Measurements from ENCODE around the gene RPL5. TPM values are rescaled to one million over a fixed set of nuclear protein-coding genes. Genes with fewer than 3 reads are reported as not detected.

Gene RPL5
- total and polyA plus RNA-seq, 2 of the 8 experiments (the other 6 are each of a cell fraction or from before 2014, with no cell fraction given): 1,506 to 2,034 TPM

DNA sequence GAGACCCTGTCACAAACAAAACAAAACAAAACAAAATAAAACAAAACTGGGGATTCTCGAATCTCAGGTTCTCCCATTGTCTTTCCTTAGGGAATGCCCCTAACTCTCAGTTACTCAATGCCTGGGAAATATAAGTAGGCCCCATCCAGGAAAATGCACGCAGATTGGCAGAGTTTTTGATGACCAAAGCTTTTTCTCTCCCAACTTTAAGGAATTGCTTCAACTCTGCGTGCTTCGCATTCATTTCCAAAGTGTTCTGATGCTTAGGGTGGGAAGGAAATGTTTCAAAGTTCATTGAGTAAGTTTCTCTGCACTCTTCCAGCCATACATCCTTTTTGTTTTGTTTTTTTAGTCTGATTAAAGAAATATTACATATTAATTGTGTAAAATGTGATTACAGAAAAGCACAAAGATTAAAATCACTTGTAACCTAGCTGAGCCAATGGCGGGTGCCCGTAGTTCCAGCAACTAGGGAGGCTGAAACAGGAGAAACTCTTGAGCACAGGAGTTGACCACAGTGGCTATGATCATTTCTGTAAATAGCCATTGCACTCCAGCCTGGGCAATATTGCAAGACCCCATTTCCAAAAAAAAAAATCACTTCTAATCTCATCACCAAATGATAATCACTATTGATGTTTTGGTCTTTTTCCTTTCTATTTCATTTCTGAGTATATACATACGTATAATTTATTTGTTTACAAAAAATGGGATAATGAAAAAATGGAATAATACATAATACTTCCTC is 28.5 kb upstream of the RPL5 start:
- Histone ChIP-seq H2AK5ac (ENCODE audit: low read depth, low read length) (no peak overlapping the region), H3K27me3 (replicated peaks in 1 of 4; ENCODE audit: control insufficient read depth in 3 of 4, extremely low read depth in 1 of 4, insufficient read depth in 3 of 4, low read length in 3 of 4) (no peaks in the 10 kb centered on the region), H2BK15ac (ENCODE audit: low read length) (no peak overlapping the region), H3K4me1 (replicated peaks in 1 of 4; ENCODE audit: control insufficient read depth in 3 of 4, insufficient read depth in 4 of 4, low read length in 3 of 4) (no peaks in the 10 kb centered on the region), H3K23ac (ENCODE audit: insufficient read length) (no peak overlapping the region), H3K18ac (ENCODE audit: extremely low read depth, low read length) (no peak overlapping the region), H2BK5ac (ENCODE audit: low read depth, low read length) (no peak overlapping the region), H3K4ac (replicated peaks; ENCODE audit: insufficient read length, low read depth, low read length) (no peak overlapping the region), H2BK20ac (ENCODE audit: low read length) (no peak overlapping the region), H4K8ac (ENCODE audit: extremely low read depth, insufficient read depth, low read length) (no peak overlapping the region), H4K20me1 (replicated peaks in 1 of 2; ENCODE audit: control insufficient read depth in 1 of 2, insufficient read depth in 2 of 2, low read length in 2 of 2) (no peaks in the 10 kb centered on the region), H3K4me2 (ENCODE audit: insufficient read depth in 1 of 2, low read depth in 2 of 2, low read length in 2 of 2) (no peak overlapping the region), H3K79me1 (ENCODE audit: low read depth, low read length) (no peaks in the 10 kb centered on the region), H3K56ac (replicated peaks; ENCODE audit: insufficient read length, low read depth, low read length) (no peak overlapping the region), H4K91ac (replicated peaks; ENCODE audit: insufficient read length, low read length) (no peak overlapping the region), H2AFZ (ENCODE audit: low read length) (no peak overlapping the region), H3K36me3 (ENCODE audit: control insufficient read depth in 2 of 4, insufficient read depth in 4 of 4, low read length in 3 of 4) (no peaks in the 10 kb centered on the region), H3K4me3 (ENCODE audit: extremely low read depth in 1 of 4, insufficient read depth in 2 of 4, low read depth in 3 of 4, low read length in 4 of 4) (no peak overlapping the region), H3K23me2 (ENCODE audit: low read depth, low read length) (no peaks in the 10 kb centered on the region), H3K9me3 (ENCODE audit: insufficient read depth in 2 of 2, low read depth in 1 of 2, low read length in 1 of 2) (no peaks in the 10 kb centered on the region), H3K27ac (ENCODE audit: low read depth, low read length) (no peak overlapping the region), H3K14ac (ENCODE audit: insufficient read length) (no peak overlapping the region), H2BK120ac (replicated peaks; ENCODE audit: low read depth, low read length) (no peak overlapping the region), H3K79me2 (ENCODE audit: control insufficient read depth in 1 of 2, insufficient read depth in 2 of 2, low read length in 2 of 2) (no peaks in the 10 kb centered on the region), H2BK12ac (ENCODE audit: low read depth, low read length) (no peak overlapping the region), H3K9ac (replicated peaks in 1 of 4; ENCODE audit: extremely low read depth in 1 of 4, low read depth in 3 of 4, low read length in 3 of 4) (no peak overlapping the region), H4K5ac (ENCODE audit: insufficient read length, low read depth, low read length) (no peak overlapping the region)
- TF ChIP-seq, protein P1, sequence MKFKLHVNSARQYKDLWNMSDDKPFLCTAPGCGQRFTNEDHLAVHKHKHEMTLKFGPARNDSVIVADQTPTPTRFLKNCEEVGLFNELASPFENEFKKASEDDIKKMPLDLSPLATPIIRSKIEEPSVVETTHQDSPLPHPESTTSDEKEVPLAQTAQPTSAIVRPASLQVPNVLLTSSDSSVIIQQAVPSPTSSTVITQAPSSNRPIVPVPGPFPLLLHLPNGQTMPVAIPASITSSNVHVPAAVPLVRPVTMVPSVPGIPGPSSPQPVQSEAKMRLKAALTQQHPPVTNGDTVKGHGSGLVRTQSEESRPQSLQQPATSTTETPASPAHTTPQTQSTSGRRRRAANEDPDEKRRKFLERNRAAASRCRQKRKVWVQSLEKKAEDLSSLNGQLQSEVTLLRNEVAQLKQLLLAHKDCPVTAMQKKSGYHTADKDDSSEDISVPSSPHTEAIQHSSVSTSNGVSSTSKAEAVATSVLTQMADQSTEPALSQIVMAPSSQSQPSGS (IDR thresholded peaks at IDR 0.05; ENCODE audit: low read length): no peak
- TF ChIP-seq FOSL1 (IDR thresholded peaks at IDR 0.05; ENCODE audit: insufficient read depth, low read depth, low read length) (no peak), MAFK (IDR thresholded peaks at IDR 0.05; ENCODE audit: low read depth, low read length) (no peak)
- FAIRE-seq: no peak
- ChIA-PET CTCF (ENCODE audit: partially characterized antibody) (interaction anchor here (0.7 to 1.6 kb wide), 4 partner anchors 12 to 54 kb away, joined by 3 to 4 read pairs (median 4); no protein-coding TSS in a partner anchor), POLR2A (ENCODE audit: partially characterized antibody) (interaction anchor here (0.5 to 1.9 kb wide), 4 partner anchors 11 to 31 kb away, joined by 3 to 8 read pairs (median 4); partner anchors contain the start of gene RPL5)
- 88% methylated on average over 7 of the region's 7 CpGs; no CpG with 5 or more reads in 1 of the 2 experiments for WGBS, 2 experiments (ENCODE audit: extremely low coverage in 1 of 2, insufficient coverage in 1 of 2, insufficient read length in 1 of 2, insufficient replicate concordance in 2 of 2, low coverage in 1 of 2, low lambda C conversion rate in 2 of 2, missing lambda C conversion rate in 1 of 2)
- DNase-seq (ENCODE audit: low read depth in 1 of 2, low spot score in 2 of 2): no peak
